Skeletal muscle cell (primary cell): ENCODE data around the gene SDC3.

Experiments
- DNase-seq: peaks from one replicate; pipeline ENCODE4 v3.0.0-alpha.2; 2010; ENCODE audit warnings: low read depth
- H3K4me3 ChIP-seq: 2 replicates; pipeline ENCODE4 v1.5.1; 2011; ENCODE audit warnings: low read depth, mild to moderate bottlenecking, control low read depth, low read length, moderate library complexity

Gene SDC3

GRCh38 chr1:30895382-30895943 is 13.1 kb downstream of the SDC3 start:
- DNase-seq = no peak

GRCh38 chr1:30894508-30894973 is 14.0 kb downstream of the SDC3 start:
- DNase-seq = no peak
- H3K4me3 ChIP-seq = no peak overlapping the region

More at GRCh38 chr1:30895382-30895943, 13.1 kb downstream of the SDC3 start:
- H3K4me3 ChIP-seq = no peak overlapping the region

GRCh38 chr1:30893776-30894507 is 14.6 kb downstream of the SDC3 start:
- H3K4me3 ChIP-seq = no peak overlapping the region
- no peak for DNase-seq

- H3K4me3 ChIP-seq = no peak overlapping the region
- DNase-seq = no peak
Measured at GRCh38 chr1:30892671-30893073, 15.9 kb downstream of the SDC3 start.

GRCh38 chr1:30891227-30891552 is 17.4 kb downstream of the SDC3 start:
- H3K4me3 ChIP-seq = no peak overlapping the region
- no peak for DNase-seq

- no peak overlapping the region for H3K4me3 ChIP-seq
- DNase-seq = no peak
Measured at GRCh38 chr1:30890502-30891226, 17.9 kb downstream of the SDC3 start.

- no peak for DNase-seq
- H3K4me3 ChIP-seq = no peak overlapping the region
Measured at GRCh38 chr1:30889511-30889910, 19.0 kb downstream of the SDC3 start.

- no peak overlapping the region for H3K4me3 ChIP-seq
- no peak for DNase-seq
Measured at GRCh38 chr1:30888975-30889374, 19.6 kb downstream of the SDC3 start.

GRCh38 chr1:30888391-30888790 is 20.2 kb downstream of the SDC3 start:
- peak; percentile 90 for DNase-seq
- no peak overlapping the region for H3K4me3 ChIP-seq

- no peak overlapping the region for H3K4me3 ChIP-seq
- DNase-seq = no peak
Measured at GRCh38 chr1:30887485-30888315, 20.9 kb downstream of the SDC3 start.

GRCh38 chr1:30886710-30887428 is 21.7 kb downstream of the SDC3 start:
- no peak for DNase-seq
- no peak overlapping the region for H3K4me3 ChIP-seq

- no peak for DNase-seq
- no peak overlapping the region for H3K4me3 ChIP-seq
Measured at GRCh38 chr1:30885570-30886522, 22.7 kb downstream of the SDC3 start.

GRCh38 chr1:30884723-30885122 is 23.8 kb downstream of the SDC3 start:
- no peak overlapping the region for H3K4me3 ChIP-seq
- no peak for DNase-seq

- no peak for DNase-seq
- H3K4me3 ChIP-seq = no peak overlapping the region
Measured at GRCh38 chr1:30883389-30884172, 25.0 kb downstream of the SDC3 start.

- DNase-seq = no peak
Measured at GRCh38 chr1:30882678-30883388, 25.7 kb downstream of the SDC3 start.

GRCh38 chr1:30881319-30882181 is 27.0 kb downstream of the SDC3 start:
- no peak for DNase-seq
- H3K4me3 ChIP-seq = no peak overlapping the region

More at GRCh38 chr1:30882678-30883388, 25.7 kb downstream of the SDC3 start:
- no peak overlapping the region for H3K4me3 ChIP-seq
